Subcutaneous abdominal adipose tissue (tissue), 5 donors: ENCODE measurements around the gene FRMPD4.

Source experiments
- H3K27ac ChIP-seq: one replicate; pipeline ENCODE4 v1.7.0; 2013; ENCODE audit warnings: low read depth, mild to moderate bottlenecking, inconsistent platforms, low read length, moderate library complexity
- H3K27me3 ChIP-seq, 5 donors: one replicate each; pipeline ENCODE4 v1.7.0; 2013; ENCODE audit warnings: low read length in 5 of 5, inconsistent platforms in 1 of 5; ENCODE audit not compliant: control insufficient read depth in 5 of 5, insufficient read depth in 4 of 5
- H3K36me3 ChIP-seq, 5 donors: one replicate each; pipeline ENCODE4 v1.7.0; 2013; ENCODE audit warnings: low read length in 5 of 5; ENCODE audit not compliant: control insufficient read depth in 5 of 5, insufficient read depth in 5 of 5
- H3K4me1 ChIP-seq, 5 donors: one replicate each; pipeline ENCODE4 v1.7.0; 2013; ENCODE audit warnings: low read length in 5 of 5, mild to moderate bottlenecking in 3 of 5, moderate library complexity in 1 of 5; ENCODE audit not compliant: control insufficient read depth in 5 of 5, insufficient read depth in 5 of 5
- H3K4me3 ChIP-seq, 5 donors: one replicate each; pipeline ENCODE4 v1.7.0; 2013; ENCODE audit warnings: low read length in 5 of 5, low read depth in 1 of 5
- H3K9ac ChIP-seq, 5 donors: one replicate each; pipeline ENCODE4 v1.7.0; 2013; ENCODE audit warnings: low read length in 5 of 5, mild to moderate bottlenecking in 4 of 5, moderate library complexity in 3 of 5
- H3K9me3 ChIP-seq, 5 donors: one replicate each; pipeline ENCODE4 v1.7.0; 2013; ENCODE audit warnings: low read length in 5 of 5; ENCODE audit not compliant: control insufficient read depth in 5 of 5
- donor health status: healthy.
- donor health status: healthy.
- donor health status: healthy.
- donor health status: healthy.
- donor health status: healthy.

FRMPD4 gene

DNA sequence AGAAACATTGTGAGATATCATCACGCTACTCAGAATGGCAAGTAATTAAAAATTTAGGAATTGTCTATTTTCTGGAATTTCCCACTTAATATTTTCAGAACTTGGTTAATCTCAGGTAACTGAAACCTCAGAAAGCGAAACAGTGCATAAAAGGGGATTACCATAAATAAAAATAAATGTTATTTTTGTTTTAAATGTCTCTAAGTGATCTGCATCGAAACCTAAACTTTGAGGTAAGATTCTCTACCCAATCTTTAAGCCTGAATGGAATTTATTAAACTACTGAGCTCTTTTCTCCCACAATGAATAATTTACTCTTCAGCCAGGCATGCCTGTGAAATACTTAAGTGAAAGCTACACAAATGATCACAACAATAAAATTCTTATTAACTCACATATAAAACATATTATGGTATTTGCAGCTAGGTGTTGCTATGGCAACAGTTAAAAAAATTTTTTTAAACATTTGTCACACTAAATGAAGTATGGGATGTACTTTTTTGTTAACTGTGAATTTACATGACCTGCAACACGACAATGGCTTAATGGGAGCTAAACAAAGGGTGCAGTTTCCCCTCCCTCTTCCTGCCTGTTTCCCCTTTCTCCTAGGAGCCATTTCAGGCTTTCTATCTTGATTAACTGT lies 432.7 kb downstream of the FRMPD4 start:
- peaks cover 0 to 4% (median 0%) of the 10 kb centered on the region in 5 donors for H3K9me3 ChIP-seq
- H3K27me3 ChIP-seq, result peaks cover 0 to 5% (median 2%) of the 10 kb centered on the region in 5 donors
- H3K9ac ChIP-seq, result no peak overlapping the region
- no peak overlapping the region for H3K4me3 ChIP-seq
- H3K36me3 ChIP-seq, result no peaks in the 10 kb centered on the region
- H3K4me1 ChIP-seq, result no peaks in the 10 kb centered on the region
- no peak overlapping the region for H3K27ac ChIP-seq

DNA sequence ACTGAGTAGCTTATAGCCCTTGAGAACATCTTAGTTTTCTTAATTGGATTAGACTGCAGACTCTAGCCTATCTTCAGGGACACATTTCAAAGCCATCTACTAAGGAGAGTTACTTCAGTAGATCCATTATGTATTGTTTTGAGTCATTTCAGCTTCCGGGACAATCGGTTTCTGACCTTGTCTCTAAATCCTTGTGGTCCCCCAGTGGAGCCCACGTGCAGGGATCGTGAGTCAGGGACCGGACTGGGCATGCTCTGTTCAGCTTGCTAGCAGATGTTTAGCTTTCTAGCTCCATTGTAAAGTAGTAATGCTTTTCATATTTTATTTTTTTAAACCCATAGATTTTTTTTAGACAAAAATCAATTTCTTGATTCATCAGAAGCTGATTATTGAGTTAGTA lies 441.0 kb downstream of the FRMPD4 start:
- Histone ChIP-seq H3K27ac (no peak overlapping the region), H3K4me3 (no peak overlapping the region), H3K4me1 (no peaks in the 10 kb centered on the region), H3K9ac (no peak overlapping the region), H3K36me3 (no peaks in the 10 kb centered on the region), H3K9me3 (no peaks in the 10 kb centered on the region), H3K27me3 (peaks cover 0 to 11% (median 5%) of the 10 kb centered on the region in 5 donors)

DNA sequence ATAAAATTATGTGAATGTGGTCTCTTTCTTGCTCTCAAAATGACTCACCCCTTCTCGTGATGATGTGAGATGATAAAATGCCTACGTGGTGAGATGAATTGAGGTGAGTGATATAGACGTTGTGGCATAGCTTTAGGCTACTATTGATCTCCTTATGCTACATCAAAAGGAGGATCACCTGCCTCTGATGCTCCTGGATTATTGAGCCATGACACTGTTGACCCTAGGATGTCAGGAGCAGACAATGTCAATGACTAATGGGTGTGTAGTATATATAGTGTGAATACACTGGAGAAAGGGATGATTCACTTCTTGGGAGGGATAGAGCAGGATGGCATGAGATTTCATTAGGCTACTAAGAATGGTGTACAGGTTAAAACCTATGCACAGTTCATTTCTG lies 442.3 kb downstream of the FRMPD4 start:
- Histone ChIP-seq H3K4me3 (no peak overlapping the region), H3K4me1 (no peaks in the 10 kb centered on the region), H3K27ac (no peak overlapping the region), H3K27me3 (peaks cover 0 to 11% (median 3%) of the 10 kb centered on the region in 5 donors), H3K36me3 (no peaks in the 10 kb centered on the region), H3K9ac (no peak overlapping the region), H3K9me3 (no peaks in the 10 kb centered on the region)

DNA sequence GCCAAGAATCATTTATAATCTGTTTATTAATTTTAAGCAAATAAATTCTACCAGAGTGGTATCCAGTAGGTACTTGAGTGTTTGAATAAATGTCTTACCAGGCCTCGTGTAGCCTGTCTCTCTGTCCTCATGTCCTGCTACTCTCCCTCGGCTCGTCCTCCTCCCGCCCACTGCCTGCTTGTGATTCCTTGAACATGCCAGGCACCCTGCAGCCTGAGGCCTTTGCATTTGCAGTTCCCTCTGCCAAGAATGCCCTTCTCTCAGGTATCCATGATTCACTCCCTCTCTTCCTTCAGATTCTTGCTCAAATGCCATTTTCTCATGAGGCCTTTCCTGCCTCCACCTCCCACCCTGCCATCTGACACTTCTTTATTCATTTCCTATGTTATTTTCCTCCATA lies 443.3 kb downstream of the FRMPD4 start:
- no peaks in the 10 kb centered on the region for H3K36me3 ChIP-seq
- no peak overlapping the region for H3K4me3 ChIP-seq
- H3K9ac ChIP-seq, result no peak overlapping the region
- H3K27me3 ChIP-seq, result peaks cover 0 to 11% (median 2%) of the 10 kb centered on the region in 5 donors
- H3K9me3 ChIP-seq, result no peaks in the 10 kb centered on the region
- H3K27ac ChIP-seq, result no peak overlapping the region
- no peaks in the 10 kb centered on the region for H3K4me1 ChIP-seq

DNA sequence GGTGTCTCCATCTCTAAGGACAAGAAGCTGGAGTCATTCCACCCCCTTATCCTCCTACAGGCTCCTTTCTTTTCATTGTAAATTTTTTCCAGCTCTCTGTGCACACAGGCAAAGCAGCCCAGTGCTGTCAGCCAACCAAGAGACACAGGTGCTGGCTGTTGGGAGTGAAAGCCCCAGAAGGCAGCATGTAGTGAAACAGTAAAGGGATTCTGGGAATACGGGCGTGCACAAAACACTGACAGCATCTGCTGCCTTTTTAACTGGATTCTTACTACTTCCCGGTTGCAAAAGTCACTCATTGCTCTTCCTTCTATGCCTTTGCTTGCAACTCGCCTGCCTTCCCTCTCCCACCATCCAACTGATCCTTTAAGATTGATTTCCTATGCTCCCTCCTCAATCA lies 444.4 kb downstream of the FRMPD4 start:
- no peaks in the 10 kb centered on the region for H3K36me3 ChIP-seq
- H3K4me3 ChIP-seq, result no peak overlapping the region
- H3K4me1 ChIP-seq, result no peaks in the 10 kb centered on the region
- no peaks in the 10 kb centered on the region for H3K9me3 ChIP-seq
- peaks cover 0 to 11% (median 2%) of the 10 kb centered on the region in 5 donors for H3K27me3 ChIP-seq
- no peak overlapping the region for H3K9ac ChIP-seq
- no peak overlapping the region for H3K27ac ChIP-seq

DNA sequence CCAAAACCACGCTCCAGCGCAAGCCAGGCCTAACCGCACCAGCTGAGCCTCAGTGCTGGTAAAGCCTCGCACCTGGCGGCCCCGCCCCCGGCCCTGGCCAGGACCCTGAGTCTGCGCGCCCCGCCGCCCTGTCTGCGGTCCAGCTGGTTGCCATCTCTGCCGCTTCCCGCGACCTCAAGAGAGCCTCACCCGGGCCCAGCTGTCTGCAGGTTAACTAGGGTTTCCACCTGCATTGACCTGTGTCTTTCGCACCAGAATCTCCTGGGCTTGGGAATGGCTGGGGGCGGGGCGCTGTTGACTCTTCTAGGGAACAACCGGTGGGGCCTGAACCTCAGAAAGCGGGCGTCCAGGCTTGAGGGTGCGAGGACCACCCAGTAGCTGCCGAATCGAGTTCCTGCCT lies 445.3 kb downstream of the FRMPD4 start:
- H3K4me3 ChIP-seq, result no peak overlapping the region
- H3K9me3 ChIP-seq, result no peaks in the 10 kb centered on the region
- no peaks in the 10 kb centered on the region for H3K36me3 ChIP-seq
- no peak overlapping the region for H3K27ac ChIP-seq
- no peak overlapping the region for H3K9ac ChIP-seq
- peaks cover 0 to 9% (median 2%) of the 10 kb centered on the region in 5 donors for H3K27me3 ChIP-seq
- no peaks in the 10 kb centered on the region for H3K4me1 ChIP-seq

DNA sequence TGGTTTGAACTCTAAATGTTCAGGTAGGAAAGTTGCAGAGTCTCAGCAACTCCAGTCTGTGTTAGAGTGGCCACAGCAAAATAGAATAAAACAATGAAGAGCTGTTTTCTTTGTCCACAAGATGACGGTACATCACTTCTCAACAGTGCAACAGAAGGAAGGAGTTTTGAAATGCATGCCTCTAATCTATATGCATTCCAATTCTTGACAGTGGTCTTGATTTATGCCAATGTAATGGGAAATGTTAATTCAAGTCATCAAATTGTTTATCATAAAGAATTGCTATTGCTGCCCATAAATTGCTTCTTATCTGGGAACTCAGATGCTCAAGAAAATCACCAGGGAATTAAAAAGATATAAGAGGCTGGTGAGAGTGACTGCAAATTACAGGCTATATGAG lies 457.4 kb downstream of the FRMPD4 start:
- H3K4me1 ChIP-seq, result no peaks in the 10 kb centered on the region
- no peak overlapping the region for H3K9ac ChIP-seq
- no peak overlapping the region for H3K4me3 ChIP-seq
- H3K9me3 ChIP-seq, result no peaks in the 10 kb centered on the region
- no peaks in the 10 kb centered on the region for H3K36me3 ChIP-seq
- peaks cover 0 to 3% (median 0%) of the 10 kb centered on the region in 5 donors for H3K27me3 ChIP-seq
- H3K27ac ChIP-seq, result no peak overlapping the region

DNA sequence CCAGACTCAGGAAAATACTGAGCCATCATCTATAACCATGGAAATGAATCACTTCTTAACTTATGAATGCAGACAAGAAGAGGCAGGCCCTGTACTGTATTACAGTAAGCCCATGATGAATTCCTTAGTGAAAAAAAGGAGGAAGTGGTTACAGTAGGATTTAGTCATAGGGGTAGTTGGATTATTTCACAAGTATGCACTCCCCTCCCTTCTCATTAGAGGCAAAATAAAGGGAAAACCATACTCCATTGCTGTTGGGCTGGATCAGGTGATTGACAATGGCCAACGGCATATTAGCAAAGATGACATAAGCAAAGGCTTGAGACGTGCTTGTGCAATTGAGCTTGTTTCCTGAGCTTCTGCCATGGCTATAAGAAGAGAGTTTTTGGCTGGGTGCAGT lies 471.8 kb downstream of the FRMPD4 start:
- H3K9me3 ChIP-seq, result peaks cover 0 to 4% (median 0%) of the 10 kb centered on the region in 5 donors
- no peak overlapping the region for H3K4me3 ChIP-seq
- no peaks in the 10 kb centered on the region for H3K4me1 ChIP-seq
- no peak overlapping the region for H3K27ac ChIP-seq
- peaks cover 5 to 10% (median 9%) of the 10 kb centered on the region in 5 donors for H3K27me3 ChIP-seq
- no peaks in the 10 kb centered on the region for H3K36me3 ChIP-seq
- no peak overlapping the region for H3K9ac ChIP-seq

DNA sequence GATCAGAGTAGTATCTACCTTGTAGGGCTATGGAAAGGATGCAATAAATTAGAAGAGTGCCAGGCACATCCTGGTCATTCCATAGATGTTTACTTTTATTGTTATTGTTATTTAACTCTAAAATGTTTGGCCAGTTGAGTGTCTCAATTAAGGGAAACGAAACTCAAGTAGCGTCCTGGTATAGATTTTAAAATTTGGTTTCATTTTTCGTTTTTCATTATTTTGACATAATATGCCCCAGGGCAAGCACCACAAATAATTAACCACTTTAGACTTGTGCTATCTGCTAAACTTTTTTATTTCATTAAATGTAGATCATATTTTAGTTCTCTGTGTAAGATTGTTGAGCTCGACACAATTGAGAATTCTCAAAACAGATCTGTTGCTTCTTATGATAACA lies 473.2 kb downstream of the FRMPD4 start:
- Histone ChIP-seq H3K4me1 (no peaks in the 10 kb centered on the region), H3K36me3 (no peaks in the 10 kb centered on the region), H3K9ac (no peak overlapping the region), H3K27me3 (peaks cover 5 to 12% (median 6%) of the 10 kb centered on the region in 5 donors), H3K27ac (no peak overlapping the region), H3K9me3 (peaks cover 0 to 4% (median 0%) of the 10 kb centered on the region in 5 donors), H3K4me3 (no peak overlapping the region)

DNA sequence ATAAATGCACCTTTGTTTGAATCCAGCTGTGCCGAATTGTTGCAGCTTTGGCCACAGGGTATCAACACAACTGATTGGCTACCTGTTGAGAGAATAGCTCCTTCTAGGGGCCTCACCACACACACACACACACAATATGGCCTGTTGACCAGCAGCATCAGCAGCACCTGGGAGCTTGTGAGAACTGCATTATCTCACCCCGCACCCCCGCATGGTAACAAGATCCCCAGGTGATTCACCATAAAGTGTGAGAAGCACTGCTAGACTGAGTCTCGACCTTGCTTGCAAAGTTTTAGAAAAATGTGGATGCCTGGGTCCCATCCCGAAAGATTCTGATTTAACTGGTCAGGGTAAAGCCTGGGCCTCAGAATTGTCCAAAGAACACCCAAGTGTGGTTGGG lies 476.0 kb downstream of the FRMPD4 start:
- peaks cover 0 to 10% (median 2%) of the 10 kb centered on the region in 5 donors for H3K27me3 ChIP-seq
- H3K27ac ChIP-seq, result no peak overlapping the region
- H3K36me3 ChIP-seq, result no peaks in the 10 kb centered on the region
- H3K4me1 ChIP-seq, result no peaks in the 10 kb centered on the region
- peaks cover 0 to 4% (median 0%) of the 10 kb centered on the region in 5 donors for H3K9me3 ChIP-seq
- no peak overlapping the region for H3K4me3 ChIP-seq
- H3K9ac ChIP-seq, result no peak overlapping the region
